Gastrocnemius medialis (tissue), 4 donors: ENCODE data around the gene MAGIX.

ENCODE experiments used
- POLR2A ChIP-seq, 2 donors: fragments of 450-650 bp; IDR thresholded peaks; one replicate each; pipeline ENCODE4 v1.6.1; 2017; ENCODE audit warnings: antibody characterized with exemption in 2 of 2, mild to moderate bottlenecking in 2 of 2, moderate library complexity in 2 of 2
- TF ChIP-seq, protein P1 (sequence below), 5 experiments: fragments of 450-650 bp in 3 of 5; fragments of 200-600 bp in 2 of 5; sonication (generic) in 2 of 5; IDR thresholded peaks in 4 of 5; conservative IDR thresholded peaks in 1 of 5; 1 replicate in 4 of 5; 2 replicates in 1 of 5; pipeline ENCODE4 v1.5.1; 2016 to 2019; ENCODE audit warnings: antibody characterized with exemption in 5 of 5, mild to moderate bottlenecking in 3 of 5, moderate library complexity in 3 of 5

DNA sequence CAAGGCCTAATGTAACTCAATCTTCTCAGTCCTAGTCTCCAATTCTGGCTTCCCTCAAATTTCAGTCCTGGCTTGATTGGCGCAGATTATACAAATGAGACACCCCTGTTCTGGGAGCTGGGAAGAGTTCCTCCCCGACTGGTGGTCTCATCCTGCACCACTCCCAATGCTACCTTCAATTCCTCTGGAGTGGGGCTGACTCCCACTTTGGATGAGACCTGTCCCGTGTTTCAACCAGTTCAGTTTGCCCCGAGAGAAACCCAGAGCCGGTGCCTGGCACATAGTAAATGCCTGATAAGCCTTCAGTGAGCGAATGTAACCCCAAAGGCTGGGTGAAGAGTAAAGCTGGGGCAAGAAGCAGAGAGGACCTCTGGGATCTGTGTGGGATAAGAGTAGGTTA is 41.5 kb downstream of the MAGIX start:
- TF ChIP-seq, protein P1, sequence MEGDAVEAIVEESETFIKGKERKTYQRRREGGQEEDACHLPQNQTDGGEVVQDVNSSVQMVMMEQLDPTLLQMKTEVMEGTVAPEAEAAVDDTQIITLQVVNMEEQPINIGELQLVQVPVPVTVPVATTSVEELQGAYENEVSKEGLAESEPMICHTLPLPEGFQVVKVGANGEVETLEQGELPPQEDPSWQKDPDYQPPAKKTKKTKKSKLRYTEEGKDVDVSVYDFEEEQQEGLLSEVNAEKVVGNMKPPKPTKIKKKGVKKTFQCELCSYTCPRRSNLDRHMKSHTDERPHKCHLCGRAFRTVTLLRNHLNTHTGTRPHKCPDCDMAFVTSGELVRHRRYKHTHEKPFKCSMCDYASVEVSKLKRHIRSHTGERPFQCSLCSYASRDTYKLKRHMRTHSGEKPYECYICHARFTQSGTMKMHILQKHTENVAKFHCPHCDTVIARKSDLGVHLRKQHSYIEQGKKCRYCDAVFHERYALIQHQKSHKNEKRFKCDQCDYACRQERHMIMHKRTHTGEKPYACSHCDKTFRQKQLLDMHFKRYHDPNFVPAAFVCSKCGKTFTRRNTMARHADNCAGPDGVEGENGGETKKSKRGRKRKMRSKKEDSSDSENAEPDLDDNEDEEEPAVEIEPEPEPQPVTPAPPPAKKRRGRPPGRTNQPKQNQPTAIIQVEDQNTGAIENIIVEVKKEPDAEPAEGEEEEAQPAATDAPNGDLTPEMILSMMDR (IDR thresholded peaks at IDR 0.05 in 4 of 5, conservative IDR thresholded peaks at IDR 0.05 in 1 of 5), result no peak
- no peak for TF ChIP-seq POLR2A (IDR thresholded peaks at IDR 0.05)
